Body of pancreas (tissue), 4 donors: ENCODE measurements around the gene SH2D7.

Experiments
- POLR2A ChIP-seq, 3 donors: fragments of 450-650 bp; IDR thresholded peaks; one replicate each; pipeline ENCODE4 v1.6.1; 2016; ENCODE audit warnings: antibody characterized with exemption in 3 of 3, mild to moderate bottlenecking in 2 of 3
- TF ChIP-seq, protein P1 (sequence below), 7 experiments: fragments of 450-650 bp in 4 of 7; fragments of 200-600 bp in 3 of 7; sonication (generic) in 3 of 7; IDR thresholded peaks; one replicate each; pipeline ENCODE4 v1.5.1; 2016 to 2019; ENCODE audit warnings: antibody characterized with exemption in 7 of 7

DNA sequence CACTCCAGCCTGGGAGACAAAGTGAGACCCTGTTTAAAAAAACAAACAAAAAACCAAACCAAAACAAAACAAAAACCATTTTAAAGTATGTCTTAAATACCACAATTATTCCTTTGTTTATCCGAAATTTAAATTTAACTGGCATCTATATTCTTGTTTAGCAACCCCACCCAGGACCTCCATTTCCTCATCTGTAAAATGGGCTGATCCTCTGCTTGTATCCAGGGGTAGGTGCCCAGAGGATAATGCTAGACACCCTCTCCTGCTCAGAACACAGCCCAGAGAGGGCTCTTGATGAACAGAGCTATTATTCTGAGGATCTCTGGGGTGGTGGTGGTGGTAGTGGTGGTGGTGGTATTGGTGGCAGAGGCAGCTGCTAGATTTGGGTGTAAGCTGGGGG lies 9.8 kb downstream of the SH2D7 start:
- no peak for TF ChIP-seq POLR2A (IDR thresholded peaks at IDR 0.05)
- TF ChIP-seq, protein P1, sequence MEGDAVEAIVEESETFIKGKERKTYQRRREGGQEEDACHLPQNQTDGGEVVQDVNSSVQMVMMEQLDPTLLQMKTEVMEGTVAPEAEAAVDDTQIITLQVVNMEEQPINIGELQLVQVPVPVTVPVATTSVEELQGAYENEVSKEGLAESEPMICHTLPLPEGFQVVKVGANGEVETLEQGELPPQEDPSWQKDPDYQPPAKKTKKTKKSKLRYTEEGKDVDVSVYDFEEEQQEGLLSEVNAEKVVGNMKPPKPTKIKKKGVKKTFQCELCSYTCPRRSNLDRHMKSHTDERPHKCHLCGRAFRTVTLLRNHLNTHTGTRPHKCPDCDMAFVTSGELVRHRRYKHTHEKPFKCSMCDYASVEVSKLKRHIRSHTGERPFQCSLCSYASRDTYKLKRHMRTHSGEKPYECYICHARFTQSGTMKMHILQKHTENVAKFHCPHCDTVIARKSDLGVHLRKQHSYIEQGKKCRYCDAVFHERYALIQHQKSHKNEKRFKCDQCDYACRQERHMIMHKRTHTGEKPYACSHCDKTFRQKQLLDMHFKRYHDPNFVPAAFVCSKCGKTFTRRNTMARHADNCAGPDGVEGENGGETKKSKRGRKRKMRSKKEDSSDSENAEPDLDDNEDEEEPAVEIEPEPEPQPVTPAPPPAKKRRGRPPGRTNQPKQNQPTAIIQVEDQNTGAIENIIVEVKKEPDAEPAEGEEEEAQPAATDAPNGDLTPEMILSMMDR (IDR thresholded peaks at IDR 0.05), result no peak
